ENCODE results near the gene CORO2B.

DNA sequence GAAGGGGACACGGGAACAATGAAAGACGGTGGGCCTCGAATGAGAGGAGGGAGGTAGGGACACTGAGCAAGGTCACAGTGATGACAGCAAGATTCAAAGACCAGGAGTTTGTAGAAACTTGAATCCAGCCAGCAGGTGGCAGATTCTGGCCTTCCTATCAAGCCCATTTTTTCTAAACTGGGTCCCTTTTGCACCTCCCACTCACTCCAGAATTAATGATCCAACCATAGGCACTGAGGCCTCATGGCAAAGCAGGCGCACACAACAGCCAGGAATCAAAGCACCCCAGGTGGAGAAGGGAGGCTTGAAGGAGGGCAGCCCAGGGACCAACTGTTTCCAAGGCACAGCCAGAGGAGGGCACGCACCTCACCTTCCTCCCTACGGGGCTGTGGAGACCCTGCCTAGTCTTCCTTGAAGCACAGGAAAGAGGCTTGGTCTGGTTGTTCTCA, 151.7 kb downstream of the CORO2B start:
- TF ChIP-seq, protein P1, sequence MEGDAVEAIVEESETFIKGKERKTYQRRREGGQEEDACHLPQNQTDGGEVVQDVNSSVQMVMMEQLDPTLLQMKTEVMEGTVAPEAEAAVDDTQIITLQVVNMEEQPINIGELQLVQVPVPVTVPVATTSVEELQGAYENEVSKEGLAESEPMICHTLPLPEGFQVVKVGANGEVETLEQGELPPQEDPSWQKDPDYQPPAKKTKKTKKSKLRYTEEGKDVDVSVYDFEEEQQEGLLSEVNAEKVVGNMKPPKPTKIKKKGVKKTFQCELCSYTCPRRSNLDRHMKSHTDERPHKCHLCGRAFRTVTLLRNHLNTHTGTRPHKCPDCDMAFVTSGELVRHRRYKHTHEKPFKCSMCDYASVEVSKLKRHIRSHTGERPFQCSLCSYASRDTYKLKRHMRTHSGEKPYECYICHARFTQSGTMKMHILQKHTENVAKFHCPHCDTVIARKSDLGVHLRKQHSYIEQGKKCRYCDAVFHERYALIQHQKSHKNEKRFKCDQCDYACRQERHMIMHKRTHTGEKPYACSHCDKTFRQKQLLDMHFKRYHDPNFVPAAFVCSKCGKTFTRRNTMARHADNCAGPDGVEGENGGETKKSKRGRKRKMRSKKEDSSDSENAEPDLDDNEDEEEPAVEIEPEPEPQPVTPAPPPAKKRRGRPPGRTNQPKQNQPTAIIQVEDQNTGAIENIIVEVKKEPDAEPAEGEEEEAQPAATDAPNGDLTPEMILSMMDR (IDR thresholded peaks at IDR 0.05), result peak in 5 of 6 experiments; percentile 44 to 64 (median 50)
- TF ChIP-seq POLR2A (IDR thresholded peaks at IDR 0.05), result no peak
